Midbrain (tissue), 1 donor: ENCODE measurements around the gene SLFN14.
"Not testable (repeated sequence)": the region's sequence is repeated elsewhere in the genome, so short reads cannot be mapped to it uniquely, and the experiment has no call there.

Experiments
- DNase-seq: peaks from one replicate; lab custom pipeline; 2025; lab: John Stamatoyannopoulos, UW

SLFN14 gene

DNA sequence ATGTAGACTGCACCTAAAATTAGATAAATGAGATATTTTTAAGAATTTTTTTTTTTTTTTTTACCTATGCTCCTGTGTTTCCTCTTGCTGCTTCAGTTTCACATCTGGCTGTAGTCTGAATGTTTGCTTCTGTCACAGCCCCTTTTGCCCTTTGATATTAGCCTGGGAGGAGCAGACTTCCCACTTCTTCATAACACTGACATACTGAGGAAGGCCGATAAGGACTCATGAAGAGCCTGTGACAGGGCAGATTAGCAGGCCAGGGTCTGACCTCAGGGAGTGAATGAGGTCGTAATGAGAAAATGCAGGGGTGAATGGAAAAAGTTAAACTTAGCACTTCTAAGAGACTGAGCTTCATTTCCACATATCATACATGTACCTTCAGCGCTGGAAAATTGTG is at the start of gene SLFN14:
Gene SLFN14 (minus strand): TSS at position 117 of the 400 bp plus-strand sequence. CDS start 2,757 bp downstream, outside the sequence.
- DNase-seq = no peak

DNA sequence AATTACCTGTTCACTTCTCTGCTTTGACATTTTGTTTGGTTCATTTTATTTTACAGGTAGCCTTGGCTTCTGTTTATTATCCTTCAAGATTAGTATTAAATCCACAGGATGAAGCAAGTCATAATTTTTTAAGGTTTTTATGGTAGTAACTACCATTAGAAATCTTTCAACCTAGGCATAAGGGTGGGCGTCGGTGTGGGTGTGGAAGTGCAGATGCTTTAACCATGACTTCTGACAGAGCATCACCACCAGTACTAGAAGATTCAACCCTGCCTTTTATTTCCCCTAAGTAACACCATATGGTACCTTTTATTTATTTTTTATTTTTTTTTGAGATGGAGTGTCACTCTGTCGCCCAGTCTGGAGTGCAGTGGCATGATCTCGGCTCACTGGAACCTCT is 49.2 kb upstream of the SLFN14 start:
- DNase-seq = no peak

DNA sequence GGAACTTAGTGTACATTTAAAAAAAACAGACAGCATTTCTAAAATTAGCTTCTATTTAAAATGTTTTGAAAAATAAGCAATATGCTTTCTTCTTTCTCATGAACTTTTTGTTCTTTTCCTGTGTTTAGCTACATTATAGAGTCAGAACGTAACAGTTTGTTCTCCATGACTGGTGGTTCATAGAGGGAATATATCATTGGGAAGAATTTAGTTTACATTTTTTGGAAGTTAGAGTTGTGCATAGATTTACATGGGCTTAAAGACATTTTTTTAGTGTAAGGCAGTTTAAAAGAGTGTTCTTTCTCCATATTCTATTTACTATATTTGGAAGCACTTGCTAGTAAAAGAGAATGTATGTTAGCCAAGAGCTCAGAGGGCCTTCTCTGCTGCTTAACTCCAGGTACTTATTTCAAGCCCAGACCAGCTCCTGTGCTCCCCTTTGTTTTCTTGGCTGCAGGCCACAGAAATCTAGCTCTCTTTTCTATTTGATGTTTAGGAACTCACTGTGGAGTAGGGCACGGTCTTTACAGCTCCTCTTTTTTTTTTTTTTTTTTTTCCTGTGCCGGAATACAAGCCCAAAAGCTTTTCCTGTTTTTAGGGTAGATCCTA is 46.7 kb upstream of the SLFN14 start:
- DNase-seq = no peak

DNA sequence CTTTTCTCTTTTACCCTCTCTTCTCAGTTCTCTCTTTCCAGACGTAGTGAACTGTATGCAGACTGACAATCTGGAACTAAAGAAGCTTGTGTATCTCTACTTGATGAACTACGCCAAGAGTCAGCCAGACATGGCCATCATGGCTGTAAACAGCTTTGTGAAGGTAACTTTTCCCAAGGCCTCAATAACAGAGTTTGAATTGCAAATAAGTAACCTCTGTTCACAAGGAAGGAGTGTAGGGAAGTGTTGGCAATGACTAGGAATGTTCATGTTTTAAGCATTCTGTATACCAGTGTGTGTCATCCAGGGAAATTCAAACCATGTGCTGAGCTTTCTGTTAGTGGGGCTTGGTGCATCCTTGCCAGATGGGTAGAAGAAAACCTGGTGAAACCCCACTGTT is 45.1 kb upstream of the SLFN14 start:
- no peak for DNase-seq

DNA sequence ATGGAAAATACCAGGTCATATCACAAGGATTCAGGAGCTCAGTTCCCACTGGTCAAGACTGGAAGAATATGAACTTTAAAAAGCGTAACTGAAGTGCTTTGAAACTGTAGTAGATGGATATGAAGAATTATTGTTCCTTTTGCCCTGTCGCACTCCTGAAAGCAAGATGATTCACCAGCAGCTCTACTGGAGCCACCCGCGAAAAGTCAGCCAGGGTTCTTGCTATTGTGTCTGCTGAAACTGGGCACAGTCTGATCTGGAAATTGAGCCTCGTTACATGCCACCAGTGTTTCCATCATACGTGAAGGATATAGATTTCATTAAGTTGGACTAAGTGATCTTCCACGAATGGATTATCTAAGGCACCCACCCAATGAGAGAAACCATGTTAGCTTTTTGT is 43.1 kb upstream of the SLFN14 start:
- no peak for DNase-seq

DNA sequence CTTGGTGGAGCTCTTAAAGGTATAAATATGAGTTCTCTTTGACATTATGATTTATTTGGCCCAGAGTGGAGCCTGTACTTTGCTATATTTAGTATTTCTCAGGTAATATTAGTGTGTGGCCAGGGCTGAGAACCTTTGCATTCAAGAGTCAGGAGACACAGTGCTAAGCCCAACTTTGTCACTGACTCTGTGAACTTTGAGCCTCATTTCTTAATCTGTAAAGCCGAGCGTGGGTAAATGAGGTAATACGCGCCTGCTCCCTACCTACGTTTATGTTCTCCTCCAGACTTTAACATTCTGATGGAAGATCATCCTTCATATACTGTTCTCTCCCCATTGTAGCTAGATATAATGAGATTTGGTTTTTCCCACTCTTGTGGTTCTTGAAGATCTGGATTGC is 37.0 kb upstream of the SLFN14 start:
- no peak for DNase-seq

DNA sequence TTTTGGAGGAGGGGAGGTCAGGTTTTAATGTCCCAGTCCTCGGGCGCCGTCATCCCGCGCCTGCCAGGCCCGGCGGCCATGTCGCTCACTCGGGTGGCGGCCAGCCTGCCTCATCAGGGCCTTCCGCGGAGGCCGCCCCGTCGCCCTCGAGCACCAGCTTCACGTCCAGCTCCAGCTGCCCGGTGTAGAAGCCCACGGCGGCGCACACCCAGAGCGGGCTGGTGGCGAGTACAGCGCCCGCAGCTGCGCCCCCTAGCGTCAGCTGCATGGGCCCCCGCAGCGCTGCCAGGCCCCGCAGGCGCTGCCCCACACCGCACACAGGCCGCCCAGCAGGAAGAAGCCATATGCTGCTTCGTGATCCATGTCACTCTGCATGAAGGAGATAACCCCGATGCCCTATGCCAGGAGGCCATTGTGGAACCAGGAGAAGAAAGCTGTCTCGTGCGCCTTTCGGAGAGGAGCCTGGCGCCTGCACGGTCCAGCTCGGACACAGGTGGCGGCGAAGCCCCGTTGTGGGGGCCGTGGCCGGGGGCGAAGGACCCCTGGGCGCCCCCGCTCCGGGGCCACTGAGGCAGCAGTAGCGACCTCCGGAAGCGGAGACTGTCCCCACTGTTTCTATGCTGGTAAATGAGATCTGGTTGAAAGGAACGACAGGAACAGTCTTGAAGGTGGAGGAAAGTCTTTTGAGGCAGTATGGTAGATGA is 36.1 kb upstream of the SLFN14 start:
- no peak for DNase-seq

DNA sequence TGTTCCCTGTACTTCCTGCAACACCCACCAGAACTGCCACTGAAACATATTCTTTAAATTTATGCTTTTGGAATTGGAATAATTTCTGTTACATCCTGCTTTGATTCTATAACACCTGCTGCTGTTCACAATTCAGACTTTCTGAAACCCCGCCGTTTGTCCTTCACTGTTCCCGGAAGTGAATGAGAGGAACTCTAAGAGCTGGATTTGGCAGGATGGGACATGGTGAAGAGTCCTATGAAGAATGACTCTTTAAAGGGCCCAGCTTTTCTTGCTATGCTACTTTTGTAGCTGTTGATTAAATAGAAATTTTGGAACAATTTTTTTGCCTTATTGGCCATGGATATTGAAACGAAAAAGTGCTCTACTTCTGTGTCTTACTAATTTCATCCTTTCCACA is 35.5 kb upstream of the SLFN14 start:
- DNase-seq = no peak

DNA sequence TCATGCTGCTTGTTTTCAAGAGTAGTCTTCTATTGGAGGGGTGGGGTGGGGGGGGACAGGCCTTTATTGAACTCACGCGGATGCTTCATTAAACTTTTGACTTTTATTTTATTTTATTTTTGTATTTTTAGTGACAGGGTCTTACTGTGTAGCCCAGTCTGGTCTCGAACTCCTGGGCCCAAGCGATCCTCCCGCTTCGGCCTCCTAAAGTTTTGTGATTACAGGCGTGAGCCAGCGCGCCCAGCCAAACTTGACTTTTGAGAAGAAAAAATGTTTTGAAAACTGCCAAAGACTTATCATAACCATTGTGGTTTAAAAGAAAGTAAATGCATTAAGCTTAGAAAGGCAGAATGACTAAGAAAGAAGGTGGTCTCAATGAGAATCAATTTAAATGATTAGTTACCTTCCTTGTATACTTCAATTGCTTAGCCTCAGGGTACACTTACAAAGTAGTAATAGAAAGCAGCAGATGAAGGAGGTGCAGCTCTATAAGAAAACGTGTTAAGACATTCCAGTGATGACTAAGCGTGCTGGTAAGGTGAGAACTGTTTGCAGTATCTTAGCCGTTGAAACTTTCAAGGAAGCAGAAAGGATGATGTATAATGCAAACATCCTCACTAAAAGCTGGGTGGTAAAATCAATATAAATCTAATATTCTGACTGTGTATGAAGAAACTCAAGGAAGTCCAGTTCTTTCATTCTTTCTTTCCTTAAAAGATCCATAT is 27.7 kb upstream of the SLFN14 start:
- DNase-seq = no peak

DNA sequence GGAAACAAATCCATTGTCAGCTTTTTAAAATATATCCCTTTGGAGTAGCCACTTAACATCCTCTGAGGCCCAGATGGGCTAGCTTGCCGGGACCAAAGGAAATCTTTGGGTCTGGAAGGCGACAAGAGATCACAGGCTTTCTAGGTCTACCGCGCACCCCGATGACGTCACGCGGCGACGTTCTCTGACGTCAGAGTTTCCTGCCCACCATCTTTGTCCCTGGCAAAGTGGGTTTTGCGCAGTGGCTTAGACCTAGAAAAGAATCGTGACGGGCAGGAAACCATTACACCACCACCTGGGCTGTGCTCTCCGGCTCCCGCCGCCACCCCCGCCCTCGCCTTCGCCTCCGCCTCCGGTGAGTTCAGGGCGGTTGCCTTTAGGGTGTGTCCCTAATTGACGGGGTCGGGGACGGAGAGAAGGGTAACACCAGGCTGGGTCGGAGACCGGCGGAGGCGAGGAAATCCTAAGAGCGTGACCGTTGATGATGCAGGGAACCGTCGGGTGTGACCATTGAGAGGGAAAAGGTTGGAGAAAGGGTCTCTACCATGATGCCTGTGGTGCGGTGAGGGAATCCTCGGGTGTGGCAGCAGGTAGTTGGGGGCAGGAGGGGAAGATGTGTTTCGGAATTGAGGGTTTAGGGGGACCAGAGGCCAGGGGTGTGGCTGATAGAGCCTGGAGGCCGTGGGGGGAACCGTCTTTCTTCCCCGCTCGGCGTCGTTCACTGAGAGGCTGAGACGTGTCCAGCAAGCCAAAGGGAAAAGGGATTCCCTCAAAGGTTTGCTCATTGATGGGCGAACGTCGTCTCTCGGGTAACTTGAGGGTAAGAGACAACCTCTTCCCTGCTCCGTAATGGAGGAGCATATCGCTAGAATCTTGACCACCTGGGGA is 26.7 kb upstream of the SLFN14 start, which contains the start of gene AP2B1:
Gene AP2B1 (plus strand): TSS at position 249 of the 888 bp plus-strand sequence. CDS start 6,709 bp downstream, outside the sequence.
- peak; percentile 88 for DNase-seq

DNA sequence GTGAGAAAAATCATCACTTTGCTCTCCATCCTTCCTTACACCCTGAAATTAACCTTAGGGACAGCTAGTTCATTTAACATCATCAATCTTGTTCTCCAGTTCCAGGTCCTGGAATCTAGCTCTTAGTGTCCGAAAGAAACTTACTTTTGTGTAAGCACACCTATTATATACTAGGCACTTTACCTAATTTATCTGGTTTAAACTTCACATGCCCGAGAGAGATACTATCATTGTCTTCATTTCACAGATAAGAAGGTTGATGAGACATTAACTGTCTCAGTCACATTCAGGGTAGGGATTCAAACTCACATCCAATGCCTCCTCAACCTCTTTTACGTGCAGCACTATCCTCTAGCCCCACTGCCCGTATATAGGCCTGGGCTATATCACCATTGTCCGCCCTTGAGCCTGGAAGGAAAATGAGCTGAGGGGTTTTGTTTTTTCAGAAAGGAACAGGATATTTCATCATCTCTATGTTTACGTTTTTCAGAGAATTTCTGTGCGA is 26.0 kb upstream of the SLFN14 start:
- peak; percentile 61 for DNase-seq

DNA sequence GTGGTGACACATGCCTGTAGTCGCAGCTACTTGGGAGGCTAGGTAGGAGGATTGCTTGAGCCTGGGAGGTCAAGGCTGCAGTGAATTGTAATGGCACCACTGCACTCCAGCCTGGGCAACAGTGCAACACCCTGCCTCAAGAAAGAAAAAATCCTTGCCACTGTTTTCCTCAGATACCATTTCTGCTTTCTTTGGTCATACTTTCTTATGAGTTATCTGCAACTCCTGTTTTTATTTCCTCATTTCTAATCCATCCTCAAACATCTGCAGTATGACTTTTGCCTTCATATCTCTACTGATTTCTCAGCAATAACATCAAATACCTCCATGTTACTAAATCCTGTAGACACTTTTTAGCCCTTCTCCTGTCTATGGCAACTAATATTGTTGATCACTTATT is 23.4 kb upstream of the SLFN14 start:
- no peak for DNase-seq

DNA sequence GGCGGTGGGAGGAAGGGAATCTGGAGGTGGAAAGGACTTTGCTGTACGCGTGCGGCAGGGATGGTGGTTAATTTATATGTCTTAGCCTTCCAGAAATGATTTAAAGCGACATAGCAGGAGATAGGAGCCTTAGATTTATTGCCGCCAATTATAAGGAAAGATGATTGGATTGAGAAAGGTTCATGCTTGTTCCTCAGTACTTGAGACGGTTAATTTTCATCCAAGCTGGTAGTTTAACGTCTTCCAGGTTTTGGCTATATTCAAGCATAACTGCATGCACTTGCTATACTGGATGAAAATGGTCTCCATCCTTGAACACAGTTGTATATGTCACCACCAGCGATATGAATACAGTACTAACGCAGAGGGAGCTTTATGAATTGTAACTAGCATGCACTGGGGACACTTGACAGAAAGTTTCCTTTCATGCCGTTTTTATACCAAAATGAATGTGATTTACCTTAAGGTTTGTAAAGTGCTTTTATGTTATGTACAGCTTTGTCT is 18.4 kb upstream of the SLFN14 start:
- no peak for DNase-seq

DNA sequence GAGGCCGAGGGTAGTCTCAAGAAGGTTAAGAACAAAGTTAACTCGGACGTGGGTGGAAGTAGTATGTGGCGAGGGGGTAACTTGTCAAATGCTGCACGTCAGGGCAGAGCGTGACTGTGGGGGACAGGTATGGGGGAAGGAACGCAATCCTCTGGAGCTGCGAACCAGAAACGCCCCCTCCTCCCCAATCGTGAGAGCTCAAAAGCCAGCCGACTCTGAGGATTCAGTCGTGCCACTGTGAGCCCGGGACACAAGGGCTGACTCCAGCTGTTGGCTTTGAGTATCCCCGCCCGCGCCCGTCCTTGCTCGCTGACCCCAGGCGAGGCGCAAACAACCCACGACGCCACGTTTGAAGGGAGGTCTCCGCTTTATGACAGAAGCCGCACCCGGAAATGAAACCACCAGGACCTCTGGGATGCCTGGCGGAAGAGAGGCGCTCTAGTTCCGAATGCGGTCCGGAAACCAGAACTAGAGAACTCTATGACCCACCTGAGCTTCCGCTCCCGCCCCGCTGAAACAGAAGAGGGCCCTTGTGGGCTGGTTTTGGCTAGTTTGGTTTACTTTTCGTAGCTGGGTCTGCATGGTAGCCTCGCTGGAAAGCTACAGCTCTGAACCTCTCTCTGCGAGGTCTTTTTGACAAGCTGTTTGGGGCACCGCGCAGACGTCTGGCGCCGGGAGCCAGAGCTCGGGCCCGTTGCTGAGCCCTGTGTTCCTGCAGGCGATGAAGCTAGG is 17.7 kb upstream of the SLFN14 start, which contains the start of gene PEX12:
Gene PEX12 (minus strand): TSS at position 375 of the 732 bp plus-strand sequence. CDS start 550 bp downstream, outside the sequence.
- DNase-seq = peak; percentile 95

DNA sequence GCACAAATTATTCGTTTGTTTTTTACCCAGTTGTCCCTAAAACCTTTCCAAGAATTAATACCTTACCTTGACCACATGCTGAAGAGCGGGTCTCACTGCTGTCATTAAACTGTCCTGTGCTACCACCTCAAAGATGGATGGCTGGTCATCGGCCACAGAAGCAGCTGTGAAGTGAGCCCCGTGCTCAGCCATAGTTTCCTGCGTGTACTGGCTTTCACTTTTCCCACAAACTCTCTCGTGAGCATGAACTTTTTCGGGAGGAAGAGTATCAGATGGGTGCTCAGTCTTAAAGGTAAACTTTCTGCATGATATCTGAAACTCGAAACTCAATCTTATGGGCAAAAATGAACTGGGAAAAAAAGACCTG is 17.2 kb upstream of the SLFN14 start:
- no peak for DNase-seq

DNA sequence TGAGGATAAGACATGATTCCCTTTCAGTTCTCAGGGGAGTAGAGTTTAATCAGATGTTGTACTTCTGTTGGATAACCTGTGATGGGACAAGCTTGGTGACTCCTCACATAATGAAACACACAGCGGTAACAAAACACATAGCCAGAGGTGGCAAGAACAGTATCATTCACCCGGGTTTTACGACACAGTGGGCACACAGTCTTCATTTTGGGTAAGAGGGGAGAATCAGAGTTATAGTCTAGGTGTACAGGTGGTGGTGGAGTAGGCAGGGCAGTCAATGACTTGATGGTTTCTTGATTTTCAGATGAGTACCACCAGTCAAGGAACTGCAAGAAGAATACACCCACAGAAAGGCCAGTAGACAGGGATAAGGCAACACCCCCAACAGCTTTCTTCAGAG is 15.1 kb upstream of the SLFN14 start:
- no peak for DNase-seq

DNA sequence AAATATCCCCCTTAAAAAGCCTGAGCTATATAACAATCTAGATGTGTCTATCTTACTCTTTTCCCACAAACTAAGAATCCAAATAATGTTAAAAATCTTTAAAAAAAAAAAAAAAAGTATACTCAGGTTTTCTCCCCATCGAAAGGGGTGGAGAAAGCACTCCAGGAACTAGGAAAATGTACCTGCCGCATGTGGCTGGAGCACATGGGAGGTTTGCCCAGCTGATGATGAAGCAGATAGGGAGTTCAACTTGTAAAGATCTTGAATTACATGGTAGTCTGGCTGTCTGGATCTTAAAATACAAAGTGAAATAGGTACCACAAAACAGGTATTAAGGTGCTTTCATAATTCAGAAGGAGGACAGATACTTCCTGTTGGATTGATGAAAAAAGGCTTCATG is 8.8 kb upstream of the SLFN14 start:
- DNase-seq = no peak

DNA sequence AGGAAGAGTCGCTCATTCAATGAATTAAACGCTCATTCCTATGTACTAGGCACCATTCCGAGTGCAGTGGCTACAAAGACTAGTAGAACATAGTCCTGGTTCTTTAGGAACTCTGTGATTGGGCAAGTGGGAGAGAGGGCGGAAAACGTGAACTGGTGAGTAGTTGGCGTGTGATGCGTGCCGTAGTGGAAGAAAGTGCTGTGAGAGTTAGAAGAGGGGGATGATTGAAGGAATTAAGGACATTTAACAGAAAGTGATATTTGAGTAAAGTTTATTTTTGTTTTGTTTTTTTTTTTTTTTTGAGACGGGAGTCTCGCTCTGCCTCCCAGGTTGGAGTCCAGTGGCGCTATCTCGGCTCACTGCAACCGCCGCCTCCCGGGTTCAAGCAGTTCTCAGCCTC is 7.9 kb upstream of the SLFN14 start:
- DNase-seq = no peak

DNA sequence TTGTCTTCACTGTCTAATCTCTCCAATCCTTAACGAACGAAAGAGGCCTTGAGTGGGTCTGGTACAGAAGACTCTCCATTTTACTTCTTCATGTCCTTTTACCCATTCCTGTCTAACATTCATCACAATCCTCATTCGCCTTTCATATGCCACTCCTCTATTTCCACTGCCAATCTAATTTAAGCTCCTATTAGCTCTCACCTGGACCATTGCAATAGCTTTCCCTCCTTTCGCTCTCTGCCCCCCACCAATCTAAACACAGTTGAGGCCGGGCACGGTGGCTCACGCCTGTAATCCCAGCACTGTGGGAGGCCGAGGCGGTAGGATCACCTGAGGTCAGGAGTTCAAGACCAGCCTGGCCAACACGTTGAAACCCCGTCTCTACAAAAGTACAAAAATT is 6.3 kb upstream of the SLFN14 start:
- no peak for DNase-seq

DNA sequence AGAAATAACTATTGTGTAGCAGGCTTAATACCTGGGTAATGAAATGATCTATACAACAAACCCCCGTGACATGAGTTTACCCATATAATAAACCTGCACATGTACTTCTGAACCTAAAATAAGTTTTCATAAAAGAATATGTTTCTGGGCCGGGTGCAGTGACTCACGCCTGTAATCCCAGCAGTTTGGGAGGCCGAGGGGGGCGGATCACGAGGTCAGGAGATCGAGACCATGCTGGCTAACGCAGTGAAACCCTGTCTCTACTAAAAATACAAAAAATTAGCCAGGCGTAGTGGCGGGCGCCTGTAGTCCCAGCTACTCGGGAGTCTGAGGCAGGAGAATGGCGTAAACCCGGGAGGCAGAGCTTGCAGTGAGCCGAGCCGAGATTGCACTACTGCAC is 2.6 kb upstream of the SLFN14 start:
- DNase-seq = not testable (repeated sequence)
